Peyer's patch (tissue), 4 donors: ENCODE data around the gene FTO.

Experiments used
- POLR2A ChIP-seq, 2 donors: fragments of 450-650 bp; IDR thresholded peaks; one replicate each; pipeline ENCODE4 v1.5.1; 2017; ENCODE audit warnings: antibody characterized with exemption in 2 of 2, mild to moderate bottlenecking in 2 of 2, moderate library complexity in 2 of 2
- TF ChIP-seq, protein P1 (sequence below), 6 experiments: fragments of 450-650 bp in 4 of 6; fragments of 200-600 bp in 2 of 6; sonication (generic) in 1 of 6; IDR thresholded peaks; one replicate each; pipeline ENCODE4 v1.5.1; 2017 to 2019; ENCODE audit warnings: antibody characterized with exemption in 6 of 6, mild to moderate bottlenecking in 3 of 6, moderate library complexity in 1 of 6

DNA sequence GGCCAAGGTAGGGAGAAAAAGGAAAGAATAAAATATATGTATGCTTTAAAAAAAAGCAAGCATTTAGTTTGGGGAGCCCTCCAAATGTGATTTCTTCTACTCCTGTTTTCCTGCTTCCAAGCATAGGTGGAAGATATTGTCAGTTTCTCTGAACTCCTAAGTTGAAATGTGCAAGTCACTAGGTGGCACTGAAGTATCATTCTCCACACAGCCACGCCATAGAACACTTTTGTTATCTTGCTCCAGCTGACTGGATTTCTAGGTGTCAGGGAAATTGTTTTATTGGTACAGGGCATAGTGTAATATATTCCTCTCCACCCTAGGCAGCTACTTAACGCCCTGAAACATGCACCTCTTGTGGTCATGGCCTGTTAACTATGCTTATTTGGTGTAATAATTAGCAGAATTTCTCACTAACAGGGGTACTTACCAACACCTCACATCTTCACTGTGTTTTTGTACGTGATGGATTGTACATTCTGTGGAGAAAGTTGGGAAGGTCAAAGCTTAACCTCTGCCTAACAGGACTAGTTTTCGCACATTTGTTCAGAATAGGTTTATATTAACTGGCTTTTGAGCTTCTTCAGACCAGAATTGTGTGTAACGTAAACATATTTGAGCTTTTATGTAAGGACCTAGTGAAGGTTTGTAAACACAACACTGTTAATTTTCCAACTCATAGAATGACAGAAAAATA is 69.3 kb downstream of the FTO start:
- TF ChIP-seq, protein P1, sequence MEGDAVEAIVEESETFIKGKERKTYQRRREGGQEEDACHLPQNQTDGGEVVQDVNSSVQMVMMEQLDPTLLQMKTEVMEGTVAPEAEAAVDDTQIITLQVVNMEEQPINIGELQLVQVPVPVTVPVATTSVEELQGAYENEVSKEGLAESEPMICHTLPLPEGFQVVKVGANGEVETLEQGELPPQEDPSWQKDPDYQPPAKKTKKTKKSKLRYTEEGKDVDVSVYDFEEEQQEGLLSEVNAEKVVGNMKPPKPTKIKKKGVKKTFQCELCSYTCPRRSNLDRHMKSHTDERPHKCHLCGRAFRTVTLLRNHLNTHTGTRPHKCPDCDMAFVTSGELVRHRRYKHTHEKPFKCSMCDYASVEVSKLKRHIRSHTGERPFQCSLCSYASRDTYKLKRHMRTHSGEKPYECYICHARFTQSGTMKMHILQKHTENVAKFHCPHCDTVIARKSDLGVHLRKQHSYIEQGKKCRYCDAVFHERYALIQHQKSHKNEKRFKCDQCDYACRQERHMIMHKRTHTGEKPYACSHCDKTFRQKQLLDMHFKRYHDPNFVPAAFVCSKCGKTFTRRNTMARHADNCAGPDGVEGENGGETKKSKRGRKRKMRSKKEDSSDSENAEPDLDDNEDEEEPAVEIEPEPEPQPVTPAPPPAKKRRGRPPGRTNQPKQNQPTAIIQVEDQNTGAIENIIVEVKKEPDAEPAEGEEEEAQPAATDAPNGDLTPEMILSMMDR (IDR thresholded peaks at IDR 0.05): peak in 4 of 6 experiments; percentile 41 to 82 (median 76)
- no peak for TF ChIP-seq POLR2A (IDR thresholded peaks at IDR 0.05)
